GM12878 (cell line): ENCODE measurements around the gene ACAP1. TPM values are rescaled to one million over a fixed set of nuclear protein-coding genes. Genes with fewer than 3 reads are reported as not detected.

Experiments
- CEBPB ChIP-seq, 2 experiments: fragments of 150-350 bp in 1 of 2; IDR thresholded peaks; 2 replicates each; pipeline ENCODE4 v1.6.1; 2012 to 2014; ENCODE audit warnings: low read depth in 2 of 2, low read length in 2 of 2, borderline replicate concordance in 1 of 2, inconsistent platforms in 1 of 2
- CHD1 ChIP-seq: IDR thresholded peaks from 2 replicates; pipeline ENCODE4 v1.6.1; 2012; ENCODE audit warnings: low read depth, low read length, improper control_type of control experiment
- HDAC2 ChIP-seq: fragments of 200-600 bp; sonication (generic); IDR thresholded peaks from 2 replicates; pipeline ENCODE4 v1.6.1; 2017
- NFYB ChIP-seq: IDR thresholded peaks from 2 replicates; pipeline ENCODE4 v1.6.1; 2011; ENCODE audit warnings: low read depth, mild to moderate bottlenecking, low read length, improper control_type of control experiment, moderate library complexity; ENCODE audit not compliant: insufficient read depth
- PML ChIP-seq: IDR thresholded peaks from 2 replicates; pipeline ENCODE4 v1.6.1; 2012; ENCODE audit warnings: low read length, inconsistent platforms
- SPI1 ChIP-seq: IDR thresholded peaks from 2 replicates; pipeline ENCODE4 v1.6.1; 2011; ENCODE audit warnings: low read depth, mild to moderate bottlenecking, low read length, moderate library complexity, borderline replicate concordance; ENCODE audit not compliant: insufficient read depth
- SREBF1 ChIP-seq: IDR thresholded peaks from 2 replicates; pipeline ENCODE4 v1.6.1; 2012; ENCODE audit warnings: mild to moderate bottlenecking, low read length
- SUZ12 ChIP-seq: fragments of 200-600 bp; sonication (generic); IDR thresholded peaks from one replicate; pipeline ENCODE4 v1.6.1; 2018; ENCODE audit warnings: antibody characterized with exemption, mild to moderate bottlenecking; ENCODE audit not compliant: unreplicated experiment
- polyA plus RNA-seq, 11 experiments: library from polyadenylated mRNA; depleted of rRNA in 4 of 11; unstranded in 6 of 11; stranded (reverse) in 5 of 11; fragments of >200 nt; fragmentation: Nextera tagmentation in 4 of 11; fragmentation: Illumina TruSeq in 1 of 11; extraction: Ambion mirVana in 4 of 11; extraction: Trizol in 1 of 11; gene quantifications; 1 replicate in 1 of 11; 2 replicates in 10 of 11; pipeline versions ENCODE4 v1.2.1 to v1.2.3, GENCODE V29; 2011 to 2016; ENCODE audit warnings: inconsistent platforms in 2 of 11, missing spikeins in 2 of 11, low read depth in 1 of 11
- small RNA-seq: library from RNA; depleted of rRNA; stranded (forward); fragments of <200 nt; gene quantifications from one replicate; pipeline ENCODE3, GENCODE V24; 2014
- total RNA-seq, 4 experiments: library from RNA; depleted of rRNA in 3 of 4; stranded (reverse); fragments of >200 nt in 3 of 4; fragmentation: Illumina TruSeq in 1 of 4; extraction: Trizol in 1 of 4; gene quantifications; 2 replicates each; pipeline versions ENCODE4 v1.2.1 to v1.2.3, GENCODE V29; 2013 to 2021
- TF ChIP-seq, protein P1 (sequence below): fragments of 450-650 bp; IDR thresholded peaks from 2 replicates; pipeline ENCODE4 v1.6.1; 2014; ENCODE audit warnings: mild to moderate bottlenecking

Gene ACAP1
- total and polyA plus RNA-seq, 10 of the 15 experiments (the other 5 are each of a cell fraction or from before 2014, with no cell fraction given) = 5.7 to 245 (median 118) TPM

GRCh38 chr17:7398612-7399011 lies 62.3 kb downstream of the ACAP1 start (continued):
- TF ChIP-seq NFYB = no peak
- TF ChIP-seq, protein P1, sequence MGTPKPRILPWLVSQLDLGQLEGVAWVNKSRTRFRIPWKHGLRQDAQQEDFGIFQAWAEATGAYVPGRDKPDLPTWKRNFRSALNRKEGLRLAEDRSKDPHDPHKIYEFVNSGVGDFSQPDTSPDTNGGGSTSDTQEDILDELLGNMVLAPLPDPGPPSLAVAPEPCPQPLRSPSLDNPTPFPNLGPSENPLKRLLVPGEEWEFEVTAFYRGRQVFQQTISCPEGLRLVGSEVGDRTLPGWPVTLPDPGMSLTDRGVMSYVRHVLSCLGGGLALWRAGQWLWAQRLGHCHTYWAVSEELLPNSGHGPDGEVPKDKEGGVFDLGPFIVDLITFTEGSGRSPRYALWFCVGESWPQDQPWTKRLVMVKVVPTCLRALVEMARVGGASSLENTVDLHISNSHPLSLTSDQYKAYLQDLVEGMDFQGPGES = no peak
- no peak for TF ChIP-seq SREBF1
- no peak for TF ChIP-seq SUZ12
- no peak for TF ChIP-seq PML
- no peak for TF ChIP-seq CHD1
- no peak for TF ChIP-seq HDAC2
- no peak for TF ChIP-seq SPI1
- TF ChIP-seq CEBPB (IDR thresholded peaks at IDR 0.05; ENCODE audit: borderline replicate concordance in 1 of 2, low read depth in 2 of 2, low read length in 2 of 2) = no peak
- TF ChIP-seq, all 136 proteins: peak for 0

Small RNAs within 50 kb of the gene (small RNA-seq; reads per million reads assigned to genes)
- not detected for gene AC026954.2

Other genes with a start within 250 kb of the ACAP1 start
Only the 7 nearest of the 35 such genes appear.
- gene YBX2, start 41.9 kb upstream of the ACAP1 start, total RNA-seq (2014; rRNA removed) = not detected in 2 replicates
- gene YBX2, start 41.9 kb upstream of the ACAP1 start, total RNA-seq (2014; rRNA removed; fragmentation: Illumina TruSeq; extraction: Trizol) = not detected in 2 replicates
- not detected in 2 replicates for gene YBX2, start 41.9 kb upstream of the ACAP1 start, total RNA-seq (2021)
- not detected in 2 replicates for gene YBX2, start 41.9 kb upstream of the ACAP1 start, polyA plus RNA-seq (2011; rRNA removed)
- gene YBX2, start 41.9 kb upstream of the ACAP1 start, polyA plus RNA-seq (2014; fragmentation: Illumina TruSeq; extraction: Trizol) = not detected in 2 replicates
- gene YBX2, start 41.9 kb upstream of the ACAP1 start, polyA plus RNA-seq (2014; fragmentation: Nextera tagmentation; extraction: Ambion mirVana) = not detected
- not detected in 2 replicates for gene YBX2, start 41.9 kb upstream of the ACAP1 start, polyA plus RNA-seq (2014; rRNA removed)
- gene YBX2, start 41.9 kb upstream of the ACAP1 start, polyA plus RNA-seq (2016; fragmentation: Nextera tagmentation; extraction: Ambion mirVana) = not detected
- 764 and 846 TPM in 2 replicates for gene EIF5A, start 28.9 kb upstream of the ACAP1 start, total RNA-seq (2014; rRNA removed)
- gene EIF5A, start 28.9 kb upstream of the ACAP1 start, total RNA-seq (2014; rRNA removed; fragmentation: Illumina TruSeq; extraction: Trizol) = 565 and 610 TPM in 2 replicates
- 1,049 and 1,070 TPM in 2 replicates for gene EIF5A, start 28.9 kb upstream of the ACAP1 start, total RNA-seq (2021)
- gene EIF5A, start 28.9 kb upstream of the ACAP1 start, polyA plus RNA-seq (2011; rRNA removed) = 726 and 811 TPM in 2 replicates
- 601 and 1,090 TPM in 2 replicates for gene EIF5A, start 28.9 kb upstream of the ACAP1 start, polyA plus RNA-seq (2014; fragmentation: Illumina TruSeq; extraction: Trizol)
- gene EIF5A, start 28.9 kb upstream of the ACAP1 start, polyA plus RNA-seq (2014; fragmentation: Nextera tagmentation; extraction: Ambion mirVana) = 10 to 100 TPM; 26.5 to 85.5 TPM
- gene EIF5A, start 28.9 kb upstream of the ACAP1 start, polyA plus RNA-seq (2014; rRNA removed) = 1,043 and 1,146 TPM in 2 replicates
- gene EIF5A, start 28.9 kb upstream of the ACAP1 start, polyA plus RNA-seq (2016; fragmentation: Nextera tagmentation; extraction: Ambion mirVana) = 1,000 to 10,000 TPM; 1,758 to 1,792 TPM
- gene GPS2, start 21.2 kb upstream of the ACAP1 start, total RNA-seq (2014; rRNA removed) = 42.4 and 58.2 TPM in 2 replicates
- 32.2 and 35.8 TPM in 2 replicates for gene GPS2, start 21.2 kb upstream of the ACAP1 start, total RNA-seq (2014; rRNA removed; fragmentation: Illumina TruSeq; extraction: Trizol)
- 44.2 and 50.7 TPM in 2 replicates for gene GPS2, start 21.2 kb upstream of the ACAP1 start, total RNA-seq (2021)
- gene GPS2, start 21.2 kb upstream of the ACAP1 start, polyA plus RNA-seq (2011; rRNA removed) = 10.1 and 10.2 TPM in 2 replicates
- gene GPS2, start 21.2 kb upstream of the ACAP1 start, polyA plus RNA-seq (2014; fragmentation: Illumina TruSeq; extraction: Trizol) = 35.4 and 46.7 TPM in 2 replicates
- 10 to 100 TPM; 18.4 to 26.0 TPM for gene GPS2, start 21.2 kb upstream of the ACAP1 start, polyA plus RNA-seq (2014; fragmentation: Nextera tagmentation; extraction: Ambion mirVana)
- gene GPS2, start 21.2 kb upstream of the ACAP1 start, polyA plus RNA-seq (2014; rRNA removed) = 38.3 and 44.5 TPM in 2 replicates
- 10 to 100 TPM; 91.6 to 96.4 TPM for gene GPS2, start 21.2 kb upstream of the ACAP1 start, polyA plus RNA-seq (2016; fragmentation: Nextera tagmentation; extraction: Ambion mirVana)
- 12.5 and 16.0 TPM in 2 replicates for gene NEURL4, start 7.2 kb upstream of the ACAP1 start, total RNA-seq (2014; rRNA removed)
- 8.2 and 8.7 TPM in 2 replicates for gene NEURL4, start 7.2 kb upstream of the ACAP1 start, total RNA-seq (2014; rRNA removed; fragmentation: Illumina TruSeq; extraction: Trizol)
- 32.7 and 41.9 TPM in 2 replicates for gene NEURL4, start 7.2 kb upstream of the ACAP1 start, total RNA-seq (2021)
- gene NEURL4, start 7.2 kb upstream of the ACAP1 start, polyA plus RNA-seq (2011; rRNA removed) = 6.1 and 11.3 TPM in 2 replicates
- gene NEURL4, start 7.2 kb upstream of the ACAP1 start, polyA plus RNA-seq (2014; fragmentation: Illumina TruSeq; extraction: Trizol) = 9.1 and 14.2 TPM in 2 replicates
- under 1 TPM; 0.03 to 0.26 TPM for gene NEURL4, start 7.2 kb upstream of the ACAP1 start, polyA plus RNA-seq (2014; fragmentation: Nextera tagmentation; extraction: Ambion mirVana)
- gene NEURL4, start 7.2 kb upstream of the ACAP1 start, polyA plus RNA-seq (2014; rRNA removed) = 25.2 and 33.0 TPM in 2 replicates
- 1 to 10 TPM; 2.9 to 3.6 TPM for gene NEURL4, start 7.2 kb upstream of the ACAP1 start, polyA plus RNA-seq (2016; fragmentation: Nextera tagmentation; extraction: Ambion mirVana)
- gene KCTD11, start 15.6 kb downstream of the ACAP1 start, total RNA-seq (2014; rRNA removed) = 3.8 and 4.5 TPM in 2 replicates
- 1.8 and 1.9 TPM in 2 replicates for gene KCTD11, start 15.6 kb downstream of the ACAP1 start, total RNA-seq (2014; rRNA removed; fragmentation: Illumina TruSeq; extraction: Trizol)
- 4.7 and 5.0 TPM in 2 replicates for gene KCTD11, start 15.6 kb downstream of the ACAP1 start, total RNA-seq (2021)
- gene KCTD11, start 15.6 kb downstream of the ACAP1 start, polyA plus RNA-seq (2011; rRNA removed) = 4.4 and 7.3 TPM in 2 replicates
- gene KCTD11, start 15.6 kb downstream of the ACAP1 start, polyA plus RNA-seq (2014; fragmentation: Illumina TruSeq; extraction: Trizol) = 2.8 and 3.0 TPM in 2 replicates
- under 1 TPM; 0.05 to 0.09 TPM for gene KCTD11, start 15.6 kb downstream of the ACAP1 start, polyA plus RNA-seq (2014; fragmentation: Nextera tagmentation; extraction: Ambion mirVana)
- gene KCTD11, start 15.6 kb downstream of the ACAP1 start, polyA plus RNA-seq (2014; rRNA removed) = 4.7 and 5.1 TPM in 2 replicates
- 1 to 10 TPM; 1.9 to 2.7 TPM for gene KCTD11, start 15.6 kb downstream of the ACAP1 start, polyA plus RNA-seq (2016; fragmentation: Nextera tagmentation; extraction: Ambion mirVana)
- 0.28 TPM in 1 of 2 replicates, not detected in the other for gene TMEM95, start 18.6 kb downstream of the ACAP1 start, total RNA-seq (2014; rRNA removed)
- not detected in 2 replicates for gene TMEM95, start 18.6 kb downstream of the ACAP1 start, total RNA-seq (2014; rRNA removed; fragmentation: Illumina TruSeq; extraction: Trizol)
- gene TMEM95, start 18.6 kb downstream of the ACAP1 start, total RNA-seq (2021) = not detected in 2 replicates
- 0.05 TPM in 1 of 2 replicates, not detected in the other for gene TMEM95, start 18.6 kb downstream of the ACAP1 start, polyA plus RNA-seq (2011; rRNA removed)
- not detected in 2 replicates for gene TMEM95, start 18.6 kb downstream of the ACAP1 start, polyA plus RNA-seq (2014; fragmentation: Illumina TruSeq; extraction: Trizol)
- not detected for gene TMEM95, start 18.6 kb downstream of the ACAP1 start, polyA plus RNA-seq (2014; fragmentation: Nextera tagmentation; extraction: Ambion mirVana)
- gene TMEM95, start 18.6 kb downstream of the ACAP1 start, polyA plus RNA-seq (2014; rRNA removed) = not detected in 2 replicates
- gene TMEM95, start 18.6 kb downstream of the ACAP1 start, polyA plus RNA-seq (2016; fragmentation: Nextera tagmentation; extraction: Ambion mirVana) = not detected
- gene TNK1, start 44.6 kb downstream of the ACAP1 start, total RNA-seq (2014; rRNA removed) = 0.54 and 1.1 TPM in 2 replicates
- 0.18 and 0.94 TPM in 2 replicates for gene TNK1, start 44.6 kb downstream of the ACAP1 start, total RNA-seq (2014; rRNA removed; fragmentation: Illumina TruSeq; extraction: Trizol)
- gene TNK1, start 44.6 kb downstream of the ACAP1 start, total RNA-seq (2021) = 0.77 and 2.0 TPM in 2 replicates
- gene TNK1, start 44.6 kb downstream of the ACAP1 start, polyA plus RNA-seq (2011; rRNA removed) = 0.19 and 0.22 TPM in 2 replicates
- gene TNK1, start 44.6 kb downstream of the ACAP1 start, polyA plus RNA-seq (2014; fragmentation: Illumina TruSeq; extraction: Trizol) = 0.21 and 0.60 TPM in 2 replicates
- under 1 TPM; 0.06 to 0.11 TPM for gene TNK1, start 44.6 kb downstream of the ACAP1 start, polyA plus RNA-seq (2014; fragmentation: Nextera tagmentation; extraction: Ambion mirVana)
- gene TNK1, start 44.6 kb downstream of the ACAP1 start, polyA plus RNA-seq (2014; rRNA removed) = 1.0 and 2.5 TPM in 2 replicates
- gene TNK1, start 44.6 kb downstream of the ACAP1 start, polyA plus RNA-seq (2016; fragmentation: Nextera tagmentation; extraction: Ambion mirVana) = 1 to 10 TPM in 1 of 2 experiments, under 1 TPM in 1; 0.63 to 1.2 TPM